ENCODE measurements around the gene VAT1. TPM values are rescaled to one million over a fixed set of nuclear protein-coding genes. Genes with fewer than 3 reads are reported as not detected.

The VAT1 gene
- total and polyA plus RNA-seq, 2 of the 13 experiments (the other 11 are each of a cell fraction or from before 2014, with no cell fraction given), result 143 to 205 TPM

DNA sequence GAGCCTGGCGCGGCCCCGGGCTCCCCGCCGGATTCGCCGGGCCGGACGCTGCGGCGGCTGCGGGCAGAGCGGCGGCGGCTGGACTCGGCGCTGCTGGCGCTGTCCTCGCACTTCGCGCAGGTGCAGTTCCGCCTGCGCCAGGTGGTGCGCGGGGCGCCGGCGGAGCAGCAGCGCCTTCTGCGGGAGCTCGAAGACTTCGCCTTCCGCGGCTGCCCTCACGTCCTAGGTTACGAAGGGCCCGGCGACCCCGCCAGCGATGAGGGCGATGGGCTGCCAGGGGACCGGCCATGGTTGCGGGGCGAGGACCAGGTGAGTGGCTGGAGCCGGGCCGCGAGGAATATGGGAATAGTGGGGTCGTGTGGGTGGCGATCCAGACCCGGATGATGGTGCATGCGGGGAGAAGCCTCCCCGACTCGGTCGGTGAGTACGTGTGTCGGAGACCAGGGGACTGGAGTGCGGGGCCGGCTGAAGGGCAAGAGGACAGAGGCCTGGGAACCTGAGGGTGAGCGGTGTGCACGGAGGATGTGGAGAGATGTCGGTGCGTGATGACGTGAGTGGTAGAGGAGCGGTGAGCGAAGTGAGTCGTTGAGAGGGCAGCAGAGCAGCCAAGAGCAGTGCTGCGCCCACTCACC is 41.3 kb downstream of the VAT1 start (continued):
- no peak for TF ChIP-seq MYNN (CRISPR knock-in tag; IDR thresholded peaks at IDR 0.05; ENCODE audit: low read depth)
- peak; percentile 83; the same call in 1 of the 2 replicates for TF ChIP-seq ZNF441 (CRISPR knock-in tag; IDR thresholded peaks at IDR 0.05; ENCODE audit: borderline replicate concordance)
- TF ChIP-seq ZNF251 (CRISPR knock-in tag; IDR thresholded peaks at IDR 0.05), result 0 out of 2 replicates have a peak, but pooled peaks have one; percentile 46
- TF ChIP-seq, protein P1, sequence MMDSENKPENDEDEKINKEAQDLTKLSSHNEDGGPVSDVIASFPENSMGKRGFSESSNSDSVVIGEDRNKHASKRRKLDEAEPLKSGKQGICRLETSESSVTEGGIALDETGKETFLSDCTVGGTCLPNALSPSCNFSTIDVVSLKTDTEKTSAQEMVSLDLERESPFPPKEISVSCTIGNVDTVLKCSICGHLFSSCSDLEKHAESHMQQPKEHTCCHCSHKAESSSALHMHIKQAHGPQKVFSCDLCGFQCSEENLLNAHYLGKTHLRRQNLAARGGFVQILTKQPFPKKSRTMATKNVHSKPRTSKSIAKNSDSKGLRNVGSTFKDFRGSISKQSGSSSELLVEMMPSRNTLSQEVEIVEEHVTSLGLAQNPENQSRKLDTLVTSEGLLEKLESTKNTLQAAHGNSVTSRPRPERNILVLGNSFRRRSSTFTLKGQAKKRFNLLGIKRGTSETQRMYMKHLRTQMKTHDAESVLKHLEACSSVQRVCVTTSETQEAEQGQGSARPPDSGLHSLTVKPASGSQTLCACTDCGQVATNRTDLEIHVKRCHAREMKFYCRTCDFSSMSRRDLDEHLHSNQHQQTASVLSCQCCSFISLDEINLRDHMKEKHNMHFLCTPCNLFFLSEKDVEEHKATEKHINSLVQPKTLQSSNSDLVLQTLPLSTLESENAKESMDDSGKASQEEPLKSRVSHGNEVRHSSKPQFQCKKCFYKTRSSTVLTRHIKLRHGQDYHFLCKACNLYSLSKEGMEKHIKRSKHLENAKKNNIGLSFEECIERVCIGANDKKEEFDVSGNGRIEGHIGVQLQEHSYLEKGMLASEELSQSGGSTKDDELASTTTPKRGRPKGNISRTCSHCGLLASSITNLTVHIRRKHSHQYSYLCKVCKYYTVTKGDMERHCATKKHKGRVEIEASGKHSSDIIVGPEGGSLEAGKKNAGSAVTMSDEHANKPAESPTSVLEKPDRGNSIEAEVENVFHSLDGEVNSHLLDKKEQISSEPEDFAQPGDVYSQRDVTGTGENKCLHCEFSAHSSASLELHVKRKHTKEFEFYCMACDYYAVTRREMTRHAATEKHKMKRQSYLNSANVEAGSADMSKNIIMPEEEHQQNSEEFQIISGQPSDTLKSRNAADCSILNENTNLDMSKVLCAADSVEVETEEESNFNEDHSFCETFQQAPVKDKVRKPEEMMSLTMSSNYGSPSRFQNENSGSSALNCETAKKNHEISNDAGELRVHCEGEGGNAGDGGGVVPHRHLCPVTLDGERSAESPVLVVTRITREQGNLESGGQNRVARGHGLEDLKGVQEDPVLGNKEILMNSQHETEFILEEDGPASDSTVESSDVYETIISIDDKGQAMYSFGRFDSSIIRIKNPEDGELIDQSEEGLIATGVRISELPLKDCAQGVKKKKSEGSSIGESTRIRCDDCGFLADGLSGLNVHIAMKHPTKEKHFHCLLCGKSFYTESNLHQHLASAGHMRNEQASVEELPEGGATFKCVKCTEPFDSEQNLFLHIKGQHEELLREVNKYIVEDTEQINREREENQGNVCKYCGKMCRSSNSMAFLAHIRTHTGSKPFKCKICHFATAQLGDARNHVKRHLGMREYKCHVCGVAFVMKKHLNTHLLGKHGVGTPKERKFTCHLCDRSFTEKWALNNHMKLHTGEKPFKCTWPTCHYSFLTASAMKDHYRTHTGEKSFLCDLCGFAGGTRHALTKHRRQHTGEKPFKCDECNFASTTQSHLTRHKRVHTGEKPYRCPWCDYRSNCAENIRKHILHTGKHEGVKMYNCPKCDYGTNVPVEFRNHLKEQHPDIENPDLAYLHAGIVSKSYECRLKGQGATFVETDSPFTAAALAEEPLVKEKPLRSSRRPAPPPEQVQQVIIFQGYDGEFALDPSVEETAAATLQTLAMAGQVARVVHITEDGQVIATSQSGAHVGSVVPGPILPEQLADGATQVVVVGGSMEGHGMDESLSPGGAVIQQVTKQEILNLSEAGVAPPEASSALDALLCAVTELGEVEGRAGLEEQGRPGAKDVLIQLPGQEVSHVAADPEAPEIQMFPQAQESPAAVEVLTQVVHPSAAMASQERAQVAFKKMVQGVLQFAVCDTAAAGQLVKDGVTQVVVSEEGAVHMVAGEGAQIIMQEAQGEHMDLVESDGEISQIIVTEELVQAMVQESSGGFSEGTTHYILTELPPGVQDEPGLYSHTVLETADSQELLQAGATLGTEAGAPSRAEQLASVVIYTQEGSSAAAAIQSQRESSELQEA (CRISPR knock-in tag; IDR thresholded peaks at IDR 0.05; ENCODE audit: not compliant biosample characterization), result peak; percentile 88
- TF ChIP-seq, protein P2, sequence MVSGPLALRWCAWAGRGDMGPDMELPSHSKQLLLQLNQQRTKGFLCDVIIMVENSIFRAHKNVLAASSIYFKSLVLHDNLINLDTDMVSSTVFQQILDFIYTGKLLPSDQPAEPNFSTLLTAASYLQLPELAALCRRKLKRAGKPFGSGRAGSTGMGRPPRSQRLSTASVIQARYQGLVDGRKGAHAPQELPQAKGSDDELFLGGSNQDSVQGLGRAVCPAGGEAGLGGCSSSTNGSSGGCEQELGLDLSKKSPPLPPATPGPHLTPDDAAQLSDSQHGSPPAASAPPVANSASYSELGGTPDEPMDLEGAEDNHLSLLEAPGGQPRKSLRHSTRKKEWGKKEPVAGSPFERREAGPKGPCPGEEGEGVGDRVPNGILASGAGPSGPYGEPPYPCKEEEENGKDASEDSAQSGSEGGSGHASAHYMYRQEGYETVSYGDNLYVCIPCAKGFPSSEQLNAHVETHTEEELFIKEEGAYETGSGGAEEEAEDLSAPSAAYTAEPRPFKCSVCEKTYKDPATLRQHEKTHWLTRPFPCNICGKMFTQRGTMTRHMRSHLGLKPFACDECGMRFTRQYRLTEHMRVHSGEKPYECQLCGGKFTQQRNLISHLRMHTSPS (CRISPR knock-in tag; IDR thresholded peaks at IDR 0.05; ENCODE audit: low read depth), result peak; percentile 75; the same call in 1 of the 2 replicates
- TF ChIP-seq, protein P3, sequence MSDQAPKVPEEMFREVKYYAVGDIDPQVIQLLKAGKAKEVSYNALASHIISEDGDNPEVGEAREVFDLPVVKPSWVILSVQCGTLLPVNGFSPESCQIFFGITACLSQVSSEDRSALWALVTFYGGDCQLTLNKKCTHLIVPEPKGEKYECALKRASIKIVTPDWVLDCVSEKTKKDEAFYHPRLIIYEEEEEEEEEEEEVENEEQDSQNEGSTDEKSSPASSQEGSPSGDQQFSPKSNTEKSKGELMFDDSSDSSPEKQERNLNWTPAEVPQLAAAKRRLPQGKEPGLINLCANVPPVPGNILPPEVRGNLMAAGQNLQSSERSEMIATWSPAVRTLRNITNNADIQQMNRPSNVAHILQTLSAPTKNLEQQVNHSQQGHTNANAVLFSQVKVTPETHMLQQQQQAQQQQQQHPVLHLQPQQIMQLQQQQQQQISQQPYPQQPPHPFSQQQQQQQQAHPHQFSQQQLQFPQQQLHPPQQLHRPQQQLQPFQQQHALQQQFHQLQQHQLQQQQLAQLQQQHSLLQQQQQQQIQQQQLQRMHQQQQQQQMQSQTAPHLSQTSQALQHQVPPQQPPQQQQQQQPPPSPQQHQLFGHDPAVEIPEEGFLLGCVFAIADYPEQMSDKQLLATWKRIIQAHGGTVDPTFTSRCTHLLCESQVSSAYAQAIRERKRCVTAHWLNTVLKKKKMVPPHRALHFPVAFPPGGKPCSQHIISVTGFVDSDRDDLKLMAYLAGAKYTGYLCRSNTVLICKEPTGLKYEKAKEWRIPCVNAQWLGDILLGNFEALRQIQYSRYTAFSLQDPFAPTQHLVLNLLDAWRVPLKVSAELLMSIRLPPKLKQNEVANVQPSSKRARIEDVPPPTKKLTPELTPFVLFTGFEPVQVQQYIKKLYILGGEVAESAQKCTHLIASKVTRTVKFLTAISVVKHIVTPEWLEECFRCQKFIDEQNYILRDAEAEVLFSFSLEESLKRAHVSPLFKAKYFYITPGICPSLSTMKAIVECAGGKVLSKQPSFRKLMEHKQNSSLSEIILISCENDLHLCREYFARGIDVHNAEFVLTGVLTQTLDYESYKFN (CRISPR knock-in tag; conservative IDR thresholded peaks at IDR 0.05), result 0 out of 2 replicates have a peak, but pooled peaks have one; percentile 13
- peak; percentile 51; the same call in 1 of the 2 replicates for TF ChIP-seq SP2 (CRISPR knock-in tag; IDR thresholded peaks at IDR 0.05)
- TF ChIP-seq, protein P4, sequence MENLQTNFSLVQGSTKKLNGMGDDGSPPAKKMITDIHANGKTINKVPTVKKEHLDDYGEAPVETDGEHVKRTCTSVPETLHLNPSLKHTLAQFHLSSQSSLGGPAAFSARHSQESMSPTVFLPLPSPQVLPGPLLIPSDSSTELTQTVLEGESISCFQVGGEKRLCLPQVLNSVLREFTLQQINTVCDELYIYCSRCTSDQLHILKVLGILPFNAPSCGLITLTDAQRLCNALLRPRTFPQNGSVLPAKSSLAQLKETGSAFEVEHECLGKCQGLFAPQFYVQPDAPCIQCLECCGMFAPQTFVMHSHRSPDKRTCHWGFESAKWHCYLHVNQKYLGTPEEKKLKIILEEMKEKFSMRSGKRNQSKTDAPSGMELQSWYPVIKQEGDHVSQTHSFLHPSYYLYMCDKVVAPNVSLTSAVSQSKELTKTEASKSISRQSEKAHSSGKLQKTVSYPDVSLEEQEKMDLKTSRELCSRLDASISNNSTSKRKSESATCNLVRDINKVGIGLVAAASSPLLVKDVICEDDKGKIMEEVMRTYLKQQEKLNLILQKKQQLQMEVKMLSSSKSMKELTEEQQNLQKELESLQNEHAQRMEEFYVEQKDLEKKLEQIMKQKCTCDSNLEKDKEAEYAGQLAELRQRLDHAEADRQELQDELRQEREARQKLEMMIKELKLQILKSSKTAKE (CRISPR knock-in tag; IDR thresholded peaks at IDR 0.05; ENCODE audit: borderline replicate concordance), result 0 out of 2 replicates have a peak, but pooled peaks have one; percentile 55
